HCT116 (cell line): Measurements from ENCODE around the gene SLC4A5. TPM values are rescaled to one million over a fixed set of nuclear protein-coding genes. Genes with fewer than 3 reads are reported as not detected.
"Not testable (repeated sequence)": the region's sequence is repeated elsewhere in the genome, so short reads cannot be mapped to it uniquely, and the experiment has no call there.

ENCODE experiments used
- ATAC-seq: fragments of 200-7000 bp; cut with Tn5 transposase; 2 replicates; pipeline ENCODE4 v1.9.1; 2020; ENCODE audit warnings: mild to moderate bottlenecking, moderate library complexity
- BruUV-seq: library from RNA; stranded (reverse); fragments of 400-500 nt; replicated peaks from 2 replicates; lab custom pipeline; 2021; lab: Mats Ljungman, UMichigan
- CTCF ChIA-PET: fragments of 300-600 bp; sonication (Branson Sonifier 250); formaldehyde crosslinking; loops from one replicate; lab custom pipeline; 2021; ENCODE audit warnings: antibody characterized with exemption; lab: Charles Lee
- POLR2A ChIA-PET: fragments of 300-600, 350-600 bp; sonication (Branson Sonifier 250); formaldehyde crosslinking; loops from one replicate; lab custom pipeline; 2021; ENCODE audit warnings: antibody characterized with exemption; lab: Charles Lee
- RAD21 ChIA-PET, 2 experiments: fragments of 300-600 bp; sonication (Branson Sonifier 250); formaldehyde crosslinking; loops; one replicate each; lab custom pipeline; 2023; ENCODE audit warnings: low total read pairs in 2 of 2; ENCODE audit not compliant: uncharacterized antibody in 2 of 2, unreplicated experiment in 2 of 2, low non-redundant PET in 1 of 2; lab: Charles Lee
- DNase-seq: peaks from one replicate; pipeline ENCODE4 v3.0.0-alpha.2; 2010; ENCODE audit warnings: low read depth, low spot score
- H2AFZ ChIP-seq: fragments of 200-600 bp; shearing (Covaris generic), sonication (generic); 2 replicates; pipeline ENCODE4 v1.6.1; 2017; ENCODE audit warnings: low read depth, mixed run types, mixed read lengths, antibody characterized with exemption, low read length; ENCODE audit not compliant: poor library complexity, severe bottlenecking
- H3K27ac ChIP-seq: 2 replicates; pipeline ENCODE4 v1.5.1; 2012; ENCODE audit warnings: low read depth, low read length
- H3K27me3 ChIP-seq: fragments of 200-600 bp; sonication (generic); 2 replicates; pipeline ENCODE4 v1.6.1; 2016; ENCODE audit warnings: mixed run types, low read length, mixed read lengths; ENCODE audit not compliant: insufficient read depth
- H3K36me3 ChIP-seq, 2 experiments: fragments of 200-500 bp in 1 of 2; fragments of 200-600 bp in 1 of 2; sonication (Bioruptor generic) in 1 of 2; sonication (generic) in 1 of 2; 2 replicates each; pipeline versions ENCODE4 v1.5.1 to v1.6.1; 2014 to 2016; ENCODE audit warnings: low read length in 2 of 2, inconsistent platforms in 1 of 2, mixed read lengths in 1 of 2, mixed run types in 1 of 2; ENCODE audit not compliant: insufficient read depth in 2 of 2, control insufficient read depth in 1 of 2
- H3K4me1 ChIP-seq, 2 experiments: fragments of 200-600 bp in 1 of 2; sonication (generic) in 1 of 2; 2 replicates each; pipeline versions ENCODE4 v1.5.1 to v1.6.1; 2012 to 2017; ENCODE audit warnings: low read length in 2 of 2, inconsistent platforms in 1 of 2, mild to moderate bottlenecking in 1 of 2, mixed read lengths in 1 of 2, mixed run types in 1 of 2, moderate library complexity in 1 of 2; ENCODE audit not compliant: insufficient read depth in 2 of 2, control insufficient read depth in 1 of 2
- H3K4me2 ChIP-seq: fragments of 200-600 bp; sonication (generic); 2 replicates; pipeline ENCODE4 v1.6.1; 2017; ENCODE audit warnings: mixed run types, low read length, mixed read lengths
- H3K4me3 ChIP-seq, 2 experiments: fragments of 200-600 bp in 1 of 2; sonication (generic) in 1 of 2; replicated peaks in 1 of 2; 2 replicates each; pipeline ENCODE4 v1.5.1; 2011 to 2016; ENCODE audit warnings: low read length in 2 of 2, control low read depth in 1 of 2, low read depth in 1 of 2, mild to moderate bottlenecking in 1 of 2, mixed read lengths in 1 of 2, mixed run types in 1 of 2
- H3K79me2 ChIP-seq: fragments of 200-600 bp; sonication (generic); 2 replicates; pipeline ENCODE4 v1.6.1; 2017; ENCODE audit warnings: mild to moderate bottlenecking, mixed run types, low read length, moderate library complexity, mixed read lengths; ENCODE audit not compliant: insufficient read depth
- H3K9ac ChIP-seq: fragments of 200-600 bp; sonication (generic); 2 replicates; pipeline ENCODE4 v1.6.1; 2016; ENCODE audit warnings: low read length, mixed read lengths
- H3K9me2 ChIP-seq: fragments of 200-600 bp; sonication (generic), shearing (Covaris generic); 2 replicates; pipeline ENCODE4 v1.6.1; 2017; ENCODE audit warnings: mixed run types, mild to moderate bottlenecking, moderate library complexity; ENCODE audit not compliant: insufficient read depth
- H3K9me3 ChIP-seq, 2 experiments: fragments of 200-500 bp in 1 of 2; fragments of 200-600 bp in 1 of 2; sonication (Bioruptor generic) in 1 of 2; sonication (generic) in 1 of 2; 2 replicates each; pipeline ENCODE4 v1.6.1; 2014 to 2017; ENCODE audit warnings: low read length in 2 of 2, mixed read lengths in 2 of 2, inconsistent platforms in 1 of 2, low read depth in 1 of 2, mild to moderate bottlenecking in 1 of 2, mixed run types in 1 of 2, moderate library complexity in 1 of 2; ENCODE audit not compliant: control insufficient read depth in 1 of 2, insufficient read depth in 1 of 2
- H4K20me1 ChIP-seq: fragments of 200-600 bp; sonication (generic), shearing (Covaris generic); 2 replicates; pipeline ENCODE4 v1.6.1; 2017; ENCODE audit warnings: mixed run types, mild to moderate bottlenecking, moderate library complexity; ENCODE audit not compliant: insufficient read depth
- CEBPB ChIP-seq: IDR thresholded peaks from 2 replicates; pipeline ENCODE4 v1.6.1; 2012; ENCODE audit warnings: low read depth
- FOSL1 ChIP-seq: IDR thresholded peaks from 2 replicates; pipeline ENCODE4 v1.6.1; 2012; ENCODE audit warnings: low read depth
- RAD21 ChIP-seq: IDR thresholded peaks from 2 replicates; pipeline ENCODE4 v1.6.1; 2012; ENCODE audit warnings: low read depth, mild to moderate bottlenecking
- TCF7L2 ChIP-seq: IDR thresholded peaks from 2 replicates; pipeline ENCODE4 v1.7.0; 2011; ENCODE audit warnings: borderline replicate concordance, inconsistent platforms; ENCODE audit not compliant: insufficient read depth, insufficient read length; ENCODE audit errors: extremely low read depth
- ZBTB33 ChIP-seq: IDR thresholded peaks from 2 replicates; pipeline ENCODE4 v1.6.1; 2011; ENCODE audit warnings: mild to moderate bottlenecking, low read length, moderate library complexity; ENCODE audit not compliant: insufficient replicate concordance; ENCODE audit errors: extremely low read depth
- intact Hi-C: fragments of 100-400 bp; cut with micrococcal nuclease; formaldehyde crosslinking; loops from 2 replicates; pipeline ENCODE4 v1.10.0; 2022
- total RNA-seq: library from RNA; stranded (reverse); gene quantifications from one replicate; pipeline ENCODE4 v1.2.1, GENCODE V29; 2021; ENCODE audit not compliant: unreplicated experiment

Gene SLC4A5
- total RNA-seq, 1 experiment from 2014 or later: 0.91 TPM

DNA sequence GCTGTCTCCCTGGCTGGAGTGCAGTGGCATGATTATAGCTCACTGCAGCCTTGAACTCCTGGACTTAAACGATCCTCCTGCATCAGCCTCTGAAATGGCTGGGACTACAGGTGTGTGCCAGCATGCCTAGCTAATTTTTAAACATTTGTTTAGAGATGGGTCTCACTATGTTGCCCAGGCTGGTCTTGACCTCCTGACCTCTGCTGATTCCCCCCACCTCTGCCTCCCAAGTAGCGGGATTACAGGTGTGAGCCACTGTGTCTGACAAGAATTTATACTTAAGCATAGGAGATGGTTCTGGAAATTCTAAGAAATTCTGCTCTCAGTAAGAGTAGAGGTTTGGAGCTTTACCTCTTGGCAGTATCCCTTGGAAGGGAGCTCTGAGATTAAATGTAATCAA, 126.6 kb downstream of the SLC4A5 start (continued):
- no peak for TF ChIP-seq ZBTB33
- TF ChIP-seq TCF7L2: no peak
- no peak for TF ChIP-seq FOSL1
- no peak for TF ChIP-seq CEBPB
- TF ChIP-seq RAD21: no peak

DNA sequence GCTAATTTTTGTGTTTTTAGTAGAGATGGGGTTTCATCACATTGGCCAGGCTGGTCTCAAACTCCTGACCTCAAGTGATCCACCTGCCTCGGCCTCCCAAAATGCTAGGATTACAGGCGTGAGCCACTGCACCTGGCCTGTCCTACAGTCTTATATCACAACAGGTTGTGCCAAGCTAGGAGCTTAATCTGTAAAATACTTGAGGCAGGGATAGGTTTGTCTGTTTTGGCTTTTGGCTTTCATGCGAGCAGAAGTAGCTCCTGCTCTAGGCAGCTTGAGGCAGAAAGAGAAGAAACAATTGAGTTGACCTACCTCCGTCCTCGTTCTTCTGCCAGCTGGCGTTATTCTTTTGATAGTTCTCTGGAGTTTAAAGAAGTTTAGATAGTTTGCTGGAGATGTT, 127.4 kb downstream of the SLC4A5 start:
- BruUV-seq, DNase-seq, H3K4me3 ChIP-seq, CTCF ChIA-PET, H3K9me3 ChIP-seq, H3K9me2 ChIP-seq, H3K4me1 ChIP-seq, RAD21 ChIA-PET, H3K27ac ChIP-seq, H3K4me2 ChIP-seq, H3K9ac ChIP-seq, H2AFZ ChIP-seq, intact Hi-C loops, H3K27me3 ChIP-seq, ATAC-seq: not testable (repeated sequence)
- Histone ChIP-seq H3K36me3 (peaks cover 44 to 64% of the 10 kb centered on the region in 2 experiments), H4K20me1 (peaks cover 23% of the 10 kb centered on the region; the same call in 1 of the 2 replicates), H3K79me2 (peaks cover 12% of the 10 kb centered on the region)
- POLR2A ChIA-PET: interaction anchor here (1.0 kb wide), 1 partner anchor 8 kb away, joined by 3 read pairs; no protein-coding TSS in a partner anchor
